ENCODE data around the gene SLC25A27. TPM values are rescaled to one million over a fixed set of nuclear protein-coding genes. Genes with fewer than 3 reads are reported as not detected.

The SLC25A27 gene
- total RNA-seq, 6 experiments from 2014 or later: 0.07 to 0.57 (median 0.39) TPM; not detected in 2

GRCh38 chr6:46706464-46706863 is 53.7 kb downstream of the SLC25A27 start:
- Mint-ChIP-seq H3K9me3 (no peaks in the 10 kb centered on the region; the same call in 1 of the 2 replicates), H3K36me3 (ENCODE audit: low read depth) (no peaks in the 10 kb centered on the region), H3K27ac (no peak overlapping the region), H3K4me1 (ENCODE audit: low read depth) (no peaks in the 10 kb centered on the region), H3K27me3 (ENCODE audit: insufficient read depth) (no peaks in the 10 kb centered on the region; the same call in 1 of the 2 replicates), H3K4me3 (no peak overlapping the region)
- no peak for TF ChIP-seq CTCF (IDR thresholded peaks at IDR 0.05)
- DNase-seq: no peak

GRCh38 chr6:46711491-46711890 is 58.7 kb downstream of the SLC25A27 start:
- H3K4me1 Mint-ChIP-seq (ENCODE audit: low read depth): no peaks in the 10 kb centered on the region
- no peaks in the 10 kb centered on the region; the same call in 1 of the 2 replicates for H3K9me3 Mint-ChIP-seq
- no peak for TF ChIP-seq CTCF (IDR thresholded peaks at IDR 0.05)

GRCh38 chr6:46715141-46715540 is 62.4 kb downstream of the SLC25A27 start:
- H3K27me3 Mint-ChIP-seq (ENCODE audit: insufficient read depth): no peaks in the 10 kb centered on the region; the same call in none of the 2 replicates
- no peaks in the 10 kb centered on the region for H3K4me1 Mint-ChIP-seq (ENCODE audit: low read depth)
- no peaks in the 10 kb centered on the region for H3K36me3 Mint-ChIP-seq (ENCODE audit: low read depth)
- no peak overlapping the region for H3K27ac Mint-ChIP-seq
- H3K4me3 Mint-ChIP-seq: no peak overlapping the region
- no peak for DNase-seq
- TF ChIP-seq CTCF (IDR thresholded peaks at IDR 0.05): no peak
- H3K9me3 Mint-ChIP-seq: peaks cover 7% of the 10 kb centered on the region; the same call in 1 of the 2 replicates

More at GRCh38 chr6:46711491-46711890, 58.7 kb downstream of the SLC25A27 start:
- H3K27me3 Mint-ChIP-seq (ENCODE audit: insufficient read depth): no peaks in the 10 kb centered on the region; the same call in 1 of the 2 replicates
- no peak overlapping the region for H3K27ac Mint-ChIP-seq
- H3K36me3 Mint-ChIP-seq (ENCODE audit: low read depth): no peaks in the 10 kb centered on the region
- no peak for DNase-seq
- H3K4me3 Mint-ChIP-seq: no peak overlapping the region

GRCh38 chr6:46719099-46719498 is 66.3 kb downstream of the SLC25A27 start:
- Mint-ChIP-seq H3K4me1 (ENCODE audit: low read depth) (no peaks in the 10 kb centered on the region), H3K36me3 (ENCODE audit: low read depth) (no peaks in the 10 kb centered on the region)
- TF ChIP-seq CTCF (IDR thresholded peaks at IDR 0.05): no peak

GRCh38 chr6:46720401-46720800 is 67.6 kb downstream of the SLC25A27 start:
- H3K9me3 Mint-ChIP-seq: peaks cover 18% of the 10 kb centered on the region; the same call in 1 of the 2 replicates
- H3K36me3 Mint-ChIP-seq (ENCODE audit: low read depth): no peaks in the 10 kb centered on the region
- H3K4me3 Mint-ChIP-seq: no peak overlapping the region
- no peak for TF ChIP-seq CTCF (IDR thresholded peaks at IDR 0.05)
- H3K27me3 Mint-ChIP-seq (ENCODE audit: insufficient read depth): peaks cover 2% of the 10 kb centered on the region; the same call in 1 of the 2 replicates
- H3K4me1 Mint-ChIP-seq (ENCODE audit: low read depth): no peaks in the 10 kb centered on the region
- H3K27ac Mint-ChIP-seq: no peak overlapping the region
- DNase-seq: no peak

More at GRCh38 chr6:46719099-46719498, 66.3 kb downstream of the SLC25A27 start:
- H3K4me3 Mint-ChIP-seq: no peak overlapping the region
- H3K9me3 Mint-ChIP-seq: peaks cover 9% of the 10 kb centered on the region; the same call in 1 of the 2 replicates
- DNase-seq: no peak
- H3K27me3 Mint-ChIP-seq (ENCODE audit: insufficient read depth): peaks cover 2% of the 10 kb centered on the region; the same call in 1 of the 2 replicates
- H3K27ac Mint-ChIP-seq: no peak overlapping the region

Other genes starting within 250 kb of the SLC25A27 start
- gene RCAN2, start 161.5 kb upstream of the SLC25A27 start, total RNA-seq (2021; fragmentation: NEBNext Ultra II Directional; extraction: Animal tissue kit (Norgen Biotek cat#: 25700)): under 1 TPM in 4 of 6 experiments, not detected in 2; 0.06 to 1.00 (median 0.31) TPM
- not detected for gene CYP39A1, start 157 bp upstream of the SLC25A27 start, total RNA-seq (2021; fragmentation: NEBNext Ultra II Directional; extraction: Animal tissue kit (Norgen Biotek cat#: 25700))
- gene TDRD6, start 34.9 kb downstream of the SLC25A27 start, total RNA-seq (2021; fragmentation: NEBNext Ultra II Directional; extraction: Animal tissue kit (Norgen Biotek cat#: 25700)): not detected
- not detected for gene PLA2G7, start 82.4 kb downstream of the SLC25A27 start, total RNA-seq (2021; fragmentation: NEBNext Ultra II Directional; extraction: Animal tissue kit (Norgen Biotek cat#: 25700))
- not detected for gene ANKRD66, start 94.0 kb downstream of the SLC25A27 start, total RNA-seq (2021; fragmentation: NEBNext Ultra II Directional; extraction: Animal tissue kit (Norgen Biotek cat#: 25700))
- not detected for gene MEP1A, start 140.4 kb downstream of the SLC25A27 start, total RNA-seq (2021; fragmentation: NEBNext Ultra II Directional; extraction: Animal tissue kit (Norgen Biotek cat#: 25700))